GM12891 (cell line): Measurements from ENCODE around the gene CDY1. TPM values are rescaled to one million over a fixed set of nuclear protein-coding genes. Genes with fewer than 3 reads are reported as not detected.
"Not testable (repeated sequence)": the region's sequence is repeated elsewhere in the genome, so short reads cannot be mapped to it uniquely, and the experiment has no call there.

ENCODE experiments used
- DNase-seq: peaks from one replicate; pipeline ENCODE4 v3.0.0; 2011; ENCODE audit warnings: low spot score; ENCODE audit not compliant: insufficient read length
- FAIRE-seq: peaks from 2 replicates; lab custom pipeline; 2011; peaks lifted over from hg19 to GRCh38; lab: Jason Lieb, UNC
- polyA plus RNA-seq: library from polyadenylated mRNA; unstranded; fragments of >200 nt; gene quantifications from one replicate; pipeline ENCODE4 v1.2.1, GENCODE V29; 2012; ENCODE audit warnings: low read depth, missing spikeins, inconsistent platforms; ENCODE audit not compliant: missing spikeins

CDY1 gene, protein sequence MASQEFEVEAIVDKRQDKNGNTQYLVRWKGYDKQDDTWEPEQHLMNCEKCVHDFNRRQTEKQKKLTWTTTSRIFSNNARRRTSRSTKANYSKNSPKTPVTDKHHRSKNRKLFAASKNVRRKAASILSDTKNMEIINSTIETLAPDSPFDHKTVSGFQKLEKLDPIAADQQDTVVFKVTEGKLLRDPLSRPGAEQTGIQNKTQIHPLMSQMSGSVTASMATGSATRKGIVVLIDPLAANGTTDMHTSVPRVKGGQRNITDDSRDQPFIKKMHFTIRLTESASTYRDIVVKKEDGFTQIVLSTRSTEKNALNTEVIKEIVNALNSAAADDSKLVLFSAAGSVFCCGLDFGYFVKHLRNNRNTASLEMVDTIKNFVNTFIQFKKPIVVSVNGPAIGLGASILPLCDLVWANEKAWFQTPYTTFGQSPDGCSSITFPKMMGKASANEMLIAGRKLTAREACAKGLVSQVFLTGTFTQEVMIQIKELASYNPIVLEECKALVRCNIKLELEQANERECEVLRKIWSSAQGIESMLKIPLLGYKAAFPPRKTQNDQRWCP
- not detected for polyA plus RNA-seq

DNA sequence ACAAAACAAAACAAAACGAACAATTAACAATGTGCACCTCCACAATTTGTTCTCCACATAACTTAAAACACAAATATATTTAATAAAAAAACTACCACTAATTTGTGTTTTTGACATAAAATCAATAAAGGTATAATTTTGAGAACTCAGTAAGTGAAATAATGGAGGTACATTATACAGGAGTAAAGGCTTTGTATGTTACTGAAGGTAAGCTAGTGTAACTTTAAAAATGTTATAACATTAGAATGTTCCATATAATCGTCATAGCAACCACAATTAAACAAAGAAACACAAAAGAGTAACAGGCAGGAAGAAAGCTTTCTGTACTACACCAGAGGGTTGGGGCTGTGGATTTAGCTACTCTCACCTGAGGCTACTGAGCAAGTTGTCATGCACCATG, at the start of gene CDY1:
Gene CDY1 (plus strand): TSS at position 301 of the 400 bp plus-strand sequence. CDS start 326 bp downstream, outside the sequence.
- not testable (repeated sequence) for FAIRE-seq, DNase-seq

DNA sequence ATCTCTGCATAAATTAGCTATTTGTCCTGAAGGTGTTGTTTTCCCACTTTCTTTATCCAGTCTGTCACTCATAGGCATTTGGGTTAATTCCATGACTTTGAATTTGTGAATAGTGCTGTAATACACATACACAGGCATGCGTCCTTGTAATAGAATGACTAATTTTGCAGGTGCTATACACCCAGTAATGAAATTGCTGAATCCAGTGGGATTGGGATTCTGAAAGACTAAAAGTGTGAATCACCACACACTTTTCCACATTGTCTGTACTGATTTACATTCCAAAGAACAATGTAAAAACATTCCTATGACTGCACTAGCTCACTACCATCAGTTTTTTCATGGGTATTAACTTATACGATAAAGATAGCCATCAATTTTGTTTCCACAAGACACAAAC, 28.6 kb upstream of the CDY1 start:
- not testable (repeated sequence) for FAIRE-seq, DNase-seq

DNA sequence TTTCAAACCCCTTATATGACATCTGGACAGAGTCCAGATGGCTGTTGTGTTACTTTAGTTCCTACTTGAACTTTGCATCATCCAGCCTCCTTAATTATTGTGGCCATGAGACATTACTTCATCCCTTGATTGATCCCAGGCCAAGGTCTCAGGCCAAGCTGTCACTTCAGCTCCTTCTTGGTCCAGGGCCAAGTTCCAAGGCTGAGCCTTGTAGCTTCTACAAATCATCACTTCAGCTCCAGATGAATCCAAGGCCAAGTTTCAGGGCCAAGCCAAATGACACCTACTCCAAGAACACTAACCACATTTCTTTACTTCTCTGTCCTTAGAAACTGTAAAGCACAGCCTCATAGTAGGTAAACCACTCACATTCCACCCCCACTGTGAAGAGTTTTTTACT, 1.7 kb upstream of the CDY1 start:
- DNase-seq, FAIRE-seq: not testable (repeated sequence)

DNA sequence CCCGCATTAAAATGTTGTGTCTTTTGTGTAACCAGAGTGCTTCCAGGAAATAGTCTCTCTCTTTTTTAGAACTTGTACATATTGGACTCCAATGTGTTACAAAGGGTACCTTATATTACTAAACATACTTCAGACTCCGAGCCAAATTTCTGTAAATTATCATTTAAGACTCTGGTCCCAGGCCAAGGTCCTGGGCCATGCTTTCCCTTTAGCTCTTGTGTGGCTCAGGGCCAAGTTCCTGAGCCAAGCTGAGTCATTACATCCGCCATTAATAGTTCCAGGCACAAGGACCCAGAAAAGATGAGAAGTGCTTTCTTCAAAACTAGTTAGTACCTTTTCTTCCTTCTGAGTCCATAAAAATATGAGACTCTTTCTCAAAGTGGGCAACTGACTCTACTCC, 4.6 kb downstream of the CDY1 start:
- not testable (repeated sequence) for FAIRE-seq, DNase-seq

DNA sequence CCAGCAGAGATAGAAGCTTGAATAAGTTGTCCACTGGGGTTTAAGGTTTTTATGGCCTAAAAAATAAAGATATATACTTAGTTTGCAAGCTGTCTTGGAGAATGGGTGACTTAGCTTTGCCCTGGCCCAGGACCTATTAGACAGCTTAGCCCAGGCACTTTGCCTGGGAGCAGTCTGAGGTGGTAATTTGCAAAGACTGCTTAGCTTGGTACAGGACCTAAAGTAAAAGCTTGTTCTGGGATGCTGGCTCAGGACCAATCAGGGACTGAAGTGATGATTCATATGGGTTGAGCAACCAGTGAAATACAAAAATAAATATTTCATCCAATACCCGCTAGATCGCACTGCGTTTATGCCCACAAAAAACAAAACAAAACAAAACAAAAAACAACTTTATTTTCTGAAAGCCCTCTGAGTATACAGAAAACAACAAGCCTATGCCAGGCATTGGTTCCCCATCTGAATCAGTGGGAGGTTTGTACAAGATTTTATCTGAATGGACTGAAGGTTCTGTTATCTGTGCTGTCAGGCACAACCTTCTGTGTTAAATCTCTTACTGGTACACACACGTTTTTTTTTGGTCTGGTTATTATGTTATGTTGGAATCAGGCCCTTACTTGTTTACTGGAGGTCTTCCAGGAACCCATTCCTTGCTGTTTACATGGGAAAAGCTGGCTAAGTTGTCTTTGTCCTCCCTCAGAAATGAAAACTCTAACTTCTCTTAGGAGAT, 8.6 kb downstream of the CDY1 start:
- not testable (repeated sequence) for FAIRE-seq, DNase-seq

DNA sequence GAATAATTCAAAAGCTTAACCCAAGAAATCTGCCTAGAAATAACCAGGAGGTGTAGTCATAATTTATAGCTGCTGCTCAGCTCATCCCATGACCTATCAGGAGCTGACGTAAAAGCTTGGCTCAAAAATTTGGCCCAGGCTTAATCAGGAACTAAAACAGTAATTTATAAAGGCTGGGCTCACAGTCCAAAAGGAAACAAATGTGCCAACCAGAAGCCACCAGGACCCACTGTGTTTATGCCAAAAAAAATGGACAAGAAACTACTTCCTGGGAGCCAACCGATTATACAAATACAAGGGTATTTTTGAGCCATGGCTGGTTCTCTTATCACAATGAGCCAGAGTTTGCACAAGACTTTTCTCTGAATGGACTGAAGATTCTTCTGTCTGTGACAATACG, 17.9 kb downstream of the CDY1 start:
- not testable (repeated sequence) for FAIRE-seq, DNase-seq

DNA sequence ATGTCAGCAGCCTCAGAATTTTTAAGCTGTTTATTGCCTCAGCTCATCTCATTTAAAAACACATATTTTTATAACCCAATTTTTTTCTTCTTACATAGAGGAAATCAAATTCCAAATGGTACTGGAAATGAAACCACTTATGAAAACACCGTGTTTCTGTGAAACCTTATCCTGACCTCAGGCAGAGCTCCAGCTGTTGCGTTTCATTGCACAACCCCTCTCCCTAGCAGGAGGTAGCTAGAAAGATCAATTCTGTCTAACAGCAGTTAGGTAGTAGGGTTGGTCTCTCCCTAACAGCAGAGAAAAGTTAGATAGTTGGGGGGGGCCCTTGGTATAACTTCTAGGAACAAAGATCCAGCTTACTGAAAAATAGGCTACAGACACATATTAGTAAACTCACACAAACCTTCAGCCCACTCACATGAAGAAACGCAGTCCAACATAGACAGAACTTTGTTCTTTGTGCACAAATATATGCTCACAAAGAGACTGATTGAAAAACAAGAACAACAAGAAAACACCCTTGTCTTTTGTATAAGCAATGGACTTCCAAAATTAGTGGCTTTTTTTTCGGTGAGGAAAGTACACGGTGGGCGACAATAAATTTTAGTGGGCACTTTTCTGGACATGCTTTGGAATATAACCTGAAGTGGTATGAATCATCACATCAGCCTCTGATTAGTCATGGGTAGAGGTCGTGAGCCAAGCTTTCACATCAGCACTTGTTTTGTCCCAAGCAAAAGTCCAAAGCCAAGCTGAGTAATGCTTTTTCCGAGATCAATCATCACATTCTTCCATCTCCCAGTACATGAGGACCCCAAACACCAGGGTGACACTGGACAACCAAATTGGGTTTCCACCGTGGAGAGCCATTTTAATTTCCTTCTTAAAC, 21.4 kb downstream of the CDY1 start:
- FAIRE-seq, DNase-seq: not testable (repeated sequence)
